NK-92 (cell line): Measurements from ENCODE around the gene PI16.
"Not testable (repeated sequence)": the region's sequence is repeated elsewhere in the genome, so short reads cannot be mapped to it uniquely, and the experiment has no call there.

ENCODE experiments used
- DNase-seq: peaks from one replicate; lab custom pipeline; 2025; ENCODE audit not compliant: unreplicated experiment; lab: John Stamatoyannopoulos, UW

PI16 gene

GRCh38 chr6:36927691-36928546 lies 26.6 kb upstream of the PI16 start:
- DNase-seq = no peak

DNA sequence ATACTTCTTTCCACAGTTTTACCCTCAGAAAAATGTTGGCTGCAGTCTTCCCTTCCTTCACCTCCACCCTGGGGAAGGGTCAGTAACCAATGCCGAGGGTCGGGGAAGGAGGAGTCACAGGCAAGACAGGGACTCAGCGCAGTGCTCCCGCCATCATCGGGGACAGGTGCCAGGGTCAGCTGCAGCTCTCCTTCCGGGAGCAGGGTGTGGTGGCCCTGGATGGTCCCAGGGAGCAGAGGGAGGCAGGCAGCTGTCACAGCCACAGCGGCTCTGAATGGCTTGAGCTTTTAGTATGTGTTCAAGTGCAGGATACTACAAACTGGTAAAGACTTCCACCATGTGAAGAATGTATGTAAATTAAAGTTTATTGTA lies 26.0 kb upstream of the PI16 start:
- no peak for DNase-seq

- no peak for DNase-seq
Observed at GRCh38 chr6:36929152-36929551, 25.4 kb upstream of the PI16 start.

GRCh38 chr6:36929607-36930006 lies 24.9 kb upstream of the PI16 start:
- DNase-seq = no peak

GRCh38 chr6:36930483-36930882 lies 24.1 kb upstream of the PI16 start:
- DNase-seq = no peak

DNA sequence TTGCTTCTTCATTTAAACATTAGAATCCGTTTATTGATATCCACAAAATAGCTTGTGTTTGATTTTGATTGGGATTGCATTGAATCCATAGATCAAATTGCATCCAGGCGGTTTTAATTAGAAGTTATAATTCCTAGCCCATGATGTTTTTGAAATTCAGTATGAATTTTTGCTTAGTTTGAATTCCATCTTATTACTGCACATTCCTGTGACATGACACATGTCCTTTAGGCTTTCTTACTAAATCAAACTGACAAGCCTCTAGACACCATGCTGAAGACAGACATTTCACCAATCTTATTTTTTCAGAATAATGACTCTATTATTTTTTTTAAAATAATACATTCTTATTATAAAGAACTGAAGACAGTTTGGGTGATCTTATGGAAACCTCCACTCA lies 21.4 kb upstream of the PI16 start:
- DNase-seq = no peak

GRCh38 chr6:36933519-36933918 lies 21.0 kb upstream of the PI16 start:
- DNase-seq = no peak

- DNase-seq = no peak
Observed at GRCh38 chr6:36934901-36935300, 19.6 kb upstream of the PI16 start.

DNA sequence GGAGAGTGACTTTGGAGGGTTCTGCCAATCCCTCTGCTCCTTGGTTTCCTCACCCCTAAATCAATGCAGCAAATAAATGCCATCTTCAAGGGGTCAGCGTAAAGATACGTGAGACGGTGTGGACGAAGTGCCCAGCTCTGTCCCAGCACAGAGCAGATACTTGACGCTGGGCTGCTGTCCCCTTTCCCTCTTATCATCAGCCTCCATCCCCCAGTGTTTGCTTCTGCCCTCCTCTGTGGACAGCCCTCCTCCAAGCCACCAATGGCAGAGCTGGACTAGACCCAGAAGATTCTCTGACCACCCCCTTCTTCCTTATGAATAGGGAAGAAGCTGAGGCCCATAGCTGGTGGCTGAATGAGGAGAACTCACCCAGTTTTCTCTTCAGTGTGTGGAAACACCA lies 17.7 kb upstream of the PI16 start:
- no peak for DNase-seq

- DNase-seq = no peak
Observed at GRCh38 chr6:36937896-36938295, 16.6 kb upstream of the PI16 start.

DNA sequence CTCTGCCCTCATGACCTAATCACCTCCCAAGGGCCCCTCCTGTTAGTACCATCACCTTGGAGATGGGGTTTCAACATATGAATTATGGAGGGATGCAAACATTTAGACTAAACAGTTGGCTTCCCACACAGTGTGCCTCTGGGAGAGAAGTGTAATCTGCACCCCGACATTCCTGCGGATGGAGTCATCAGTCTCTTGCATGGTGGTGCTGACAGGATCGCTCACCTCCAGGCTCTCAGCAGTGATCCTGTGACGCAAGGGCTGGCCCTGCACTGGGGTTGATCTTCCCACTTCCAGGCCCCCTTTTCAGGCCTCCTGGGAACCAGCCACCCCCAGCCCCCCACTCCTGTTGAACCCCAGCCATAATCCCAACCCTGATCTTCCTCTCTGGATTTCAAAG lies 16.0 kb upstream of the PI16 start:
- DNase-seq = no peak

DNA sequence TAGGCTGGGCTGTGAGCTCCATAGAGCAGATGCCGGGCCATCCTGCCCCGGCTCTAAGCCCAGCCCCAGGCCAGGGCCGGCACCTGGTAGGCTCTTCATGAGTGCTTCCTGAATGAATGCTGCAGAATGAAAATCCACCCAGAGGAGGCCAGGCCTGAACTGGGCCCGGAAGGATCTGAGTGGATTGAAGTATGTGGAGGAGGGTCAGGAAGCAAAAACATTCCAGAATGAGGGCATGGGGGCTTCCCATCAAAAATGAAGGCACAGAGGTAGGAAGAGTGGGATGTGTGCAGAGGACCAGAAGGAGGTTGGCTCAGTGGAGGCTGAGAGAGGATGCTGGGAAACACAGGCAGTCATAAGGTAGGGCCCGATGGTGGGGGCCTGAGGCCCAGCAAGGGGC lies 15.5 kb upstream of the PI16 start:
- not testable (repeated sequence) for DNase-seq

DNA sequence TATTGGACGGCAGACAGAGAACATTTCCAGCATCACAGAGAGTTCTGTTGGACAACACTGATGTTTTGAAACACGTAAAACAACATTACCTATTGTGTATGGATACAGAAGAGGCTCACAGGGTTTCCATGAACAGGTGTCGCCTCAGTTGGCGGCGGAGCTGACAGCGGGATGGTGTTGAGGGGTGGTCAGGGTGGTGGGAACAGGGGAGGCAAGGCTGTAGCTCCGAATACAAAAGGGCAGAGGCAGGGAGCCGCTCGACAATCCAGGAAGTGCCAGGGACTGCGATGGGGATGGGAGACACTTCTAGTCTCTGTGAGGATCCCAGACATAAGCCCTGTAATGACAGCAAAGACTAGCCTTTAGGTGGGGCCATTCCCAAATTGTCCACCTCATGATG lies 14.5 kb upstream of the PI16 start:
- no peak for DNase-seq

DNA sequence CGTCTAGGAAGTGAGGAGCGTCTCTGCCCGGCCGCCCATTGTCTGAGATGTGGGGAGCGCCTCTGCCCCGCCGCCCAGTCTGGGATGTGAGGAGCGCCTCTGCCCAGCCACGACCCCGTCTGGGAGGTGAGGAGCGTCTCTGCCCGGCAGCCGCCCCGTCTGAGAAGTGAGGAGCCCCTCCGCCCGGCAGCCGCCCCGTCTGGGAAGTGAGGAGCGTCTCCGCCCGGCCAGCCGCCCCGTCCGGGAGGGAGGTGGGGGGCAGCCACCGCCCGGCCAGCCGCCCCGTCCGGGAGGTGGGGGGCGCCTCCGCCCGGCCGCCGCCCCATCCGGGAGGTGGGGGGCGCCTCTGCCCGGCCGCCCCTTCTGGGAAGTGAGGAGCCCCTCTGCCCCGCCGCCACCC lies 13.0 kb upstream of the PI16 start:
- DNase-seq = not testable (repeated sequence)

- DNase-seq = not testable (repeated sequence)
Observed at GRCh38 chr6:36942329-36942728, 12.2 kb upstream of the PI16 start.

DNA sequence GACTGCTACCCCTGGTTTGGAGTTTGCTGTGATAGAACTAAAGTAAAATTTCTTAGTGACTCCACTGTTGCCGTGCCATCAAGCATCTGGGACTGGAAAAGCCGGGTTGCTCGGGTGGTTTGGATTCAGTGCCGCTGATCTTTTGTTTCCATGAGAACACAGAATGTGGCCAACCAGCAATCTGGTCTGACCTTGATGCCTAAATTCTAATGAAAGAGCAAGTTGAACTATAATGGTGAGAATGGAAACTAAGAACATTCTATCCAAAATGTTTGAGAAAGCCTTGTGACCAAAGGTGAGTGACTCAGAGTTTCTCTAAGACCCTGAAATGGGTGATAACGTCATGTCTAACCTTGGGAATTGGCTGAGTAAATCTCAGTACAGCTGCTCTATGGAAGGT lies 9.9 kb upstream of the PI16 start:
- DNase-seq = no peak

DNA sequence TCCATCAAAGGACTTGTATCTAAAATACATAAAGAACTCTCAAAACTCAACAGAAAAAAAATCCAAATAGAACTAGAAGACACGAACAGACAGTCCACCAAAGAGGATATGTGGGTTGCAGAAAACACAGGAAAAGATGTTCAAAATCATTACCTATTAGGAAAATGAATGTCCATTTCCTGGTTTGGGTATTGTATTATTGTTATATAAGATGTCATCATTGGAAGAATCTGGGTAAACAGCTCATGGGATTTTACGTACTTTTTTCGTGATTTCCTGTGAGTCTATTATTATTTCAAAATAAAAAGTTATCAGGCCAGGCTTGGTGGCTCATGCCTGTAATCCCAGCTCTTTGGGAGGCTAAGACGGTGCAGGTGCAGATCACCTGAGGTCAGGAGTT lies 9.2 kb upstream of the PI16 start:
- DNase-seq = no peak

DNA sequence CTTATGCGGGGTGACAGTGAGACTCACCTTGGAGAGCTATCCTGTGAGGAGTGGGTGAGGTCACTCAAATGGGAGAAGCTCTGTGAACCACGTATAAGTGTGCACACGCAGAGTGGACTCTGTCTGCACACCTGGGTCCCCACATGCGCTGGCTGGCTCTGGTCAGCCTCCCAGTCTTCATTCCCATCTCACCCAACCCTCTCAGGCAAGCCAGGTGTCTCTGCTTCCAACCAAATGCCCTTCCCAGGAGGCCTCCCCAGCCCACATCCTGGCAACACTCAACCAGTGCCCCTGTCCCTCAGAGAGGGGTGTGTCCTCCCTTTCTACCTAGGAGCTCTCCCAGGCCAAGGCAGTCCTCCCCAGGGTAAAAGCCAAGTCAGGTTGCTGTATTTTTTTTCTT lies 8.0 kb upstream of the PI16 start:
- DNase-seq = no peak

- no peak for DNase-seq
Observed at GRCh38 chr6:36947570-36948351, 6.8 kb upstream of the PI16 start.

DNA sequence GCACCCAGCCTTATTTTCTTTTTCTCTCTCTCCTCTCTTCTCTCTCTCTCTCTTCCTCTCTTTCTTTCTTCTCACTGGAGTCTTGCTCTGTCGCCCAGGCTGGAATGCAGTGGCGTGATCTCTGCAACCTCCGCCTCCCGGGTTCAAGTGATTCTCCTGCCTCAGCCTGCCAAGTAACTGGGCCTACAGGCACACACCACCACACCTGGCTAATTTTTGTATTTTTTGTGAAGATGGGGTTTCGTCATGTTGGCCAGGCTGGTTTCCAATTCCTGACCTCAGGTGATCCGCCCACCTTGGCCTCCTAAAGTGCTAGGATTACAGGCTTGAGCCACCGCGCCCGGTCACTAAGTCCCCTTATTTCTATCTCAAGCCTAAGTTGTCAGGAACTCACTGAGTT lies 5.5 kb upstream of the PI16 start:
- not testable (repeated sequence) for DNase-seq

GRCh38 chr6:36949636-36950035 lies 4.9 kb upstream of the PI16 start:
- DNase-seq = no peak

DNA sequence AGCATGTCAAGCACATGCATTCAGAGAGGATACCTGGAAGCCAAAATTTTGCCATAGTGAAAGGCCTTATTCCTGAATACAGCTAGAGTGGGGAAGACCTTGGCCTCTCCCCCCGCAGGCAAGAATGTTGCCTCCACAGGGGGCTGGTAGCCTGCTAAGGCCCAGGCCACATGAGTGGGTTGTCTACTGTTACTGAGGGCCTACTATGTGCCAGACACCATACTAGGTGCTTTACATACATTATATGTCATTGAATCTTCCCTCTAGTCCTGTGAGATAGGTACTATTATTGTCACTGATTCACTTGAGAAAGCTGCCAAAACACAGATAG lies 642 bp upstream of the PI16 start:
- DNase-seq = no peak

DNA sequence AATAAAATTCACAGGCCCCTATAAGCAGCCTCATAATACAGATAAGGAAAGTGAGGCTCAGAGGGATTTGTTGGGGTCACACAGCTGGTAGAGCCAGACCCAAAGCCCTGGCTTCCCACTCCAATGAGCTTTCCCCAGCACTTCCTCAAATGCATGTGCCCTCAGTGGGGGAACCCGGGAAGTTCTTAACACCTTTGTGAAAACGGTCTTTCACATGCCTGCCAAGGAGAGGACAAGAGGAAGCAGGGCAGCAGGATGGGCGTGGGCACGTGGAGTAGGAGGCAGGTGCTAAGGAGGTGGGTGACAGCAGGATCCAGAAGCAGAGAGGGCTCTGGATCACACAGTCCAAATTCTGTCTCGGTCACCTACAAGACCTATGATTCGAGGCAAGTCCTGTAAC lies 598 bp downstream of the PI16 start:
- no peak for DNase-seq
